ENCODE results near the gene CCR6.

CCR6 gene

DNA sequence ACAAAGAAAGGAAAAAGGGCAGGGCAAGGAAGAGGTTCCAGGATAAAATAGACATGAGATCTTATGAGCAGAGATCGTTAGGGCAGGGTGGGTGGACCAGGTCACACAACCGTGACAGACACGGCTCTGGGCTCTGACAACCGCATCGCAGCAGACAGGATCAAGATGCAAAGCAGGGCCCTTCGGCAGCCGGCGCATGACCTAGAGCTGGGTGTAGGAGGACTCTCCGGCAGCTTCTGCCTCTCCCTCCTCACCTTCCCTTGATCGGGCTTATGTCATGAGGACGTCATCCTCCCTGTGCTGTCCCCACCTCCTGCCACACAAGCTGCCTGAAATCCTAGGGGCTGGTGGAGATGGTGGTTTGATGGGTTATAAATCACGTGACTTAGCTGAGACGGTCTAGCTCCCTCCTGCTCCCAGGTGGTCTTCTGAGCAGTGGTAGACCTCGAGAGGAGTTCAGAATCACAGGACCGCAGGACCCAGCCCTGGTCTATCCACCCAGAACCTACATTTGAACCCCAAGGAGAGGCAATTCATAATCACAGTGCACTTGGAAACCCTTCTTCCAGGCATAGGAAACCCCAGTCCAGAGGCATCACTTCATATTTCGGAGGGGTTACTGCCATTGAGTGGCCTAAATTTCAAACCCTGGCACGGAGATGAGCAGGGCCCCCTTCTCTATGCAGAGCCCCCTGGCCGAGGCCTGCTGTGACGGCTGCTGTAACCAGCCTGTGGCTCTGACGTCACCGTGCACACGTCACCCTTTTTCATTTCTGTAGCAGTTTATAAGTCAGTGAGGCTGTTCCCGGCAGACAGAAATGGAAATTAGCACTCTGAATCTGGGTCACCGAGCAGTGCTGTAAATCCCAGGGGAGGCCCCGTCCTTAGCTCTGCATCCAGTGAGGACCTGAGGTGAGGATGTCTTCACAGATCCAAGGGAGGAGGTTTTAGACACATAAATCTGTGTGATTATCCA is 8.7 kb upstream of the CCR6 start:
- H3K4me3 Mint-ChIP-seq, result no peak overlapping the region
- H3K27ac Mint-ChIP-seq, result no peak overlapping the region
- peak; percentile 41 for DNase-seq
- H3K9me3 Mint-ChIP-seq, result peaks cover 13% of the 10 kb centered on the region
- peaks cover 14% of the 10 kb centered on the region for H3K36me3 Mint-ChIP-seq (ENCODE audit: low read depth)
- H3K27me3 Mint-ChIP-seq (ENCODE audit: low read depth, poor library complexity), result peaks cover 22% of the 10 kb centered on the region
- peaks cover 75% of the 10 kb centered on the region for H3K4me1 Mint-ChIP-seq
- TF ChIP-seq, protein P1, sequence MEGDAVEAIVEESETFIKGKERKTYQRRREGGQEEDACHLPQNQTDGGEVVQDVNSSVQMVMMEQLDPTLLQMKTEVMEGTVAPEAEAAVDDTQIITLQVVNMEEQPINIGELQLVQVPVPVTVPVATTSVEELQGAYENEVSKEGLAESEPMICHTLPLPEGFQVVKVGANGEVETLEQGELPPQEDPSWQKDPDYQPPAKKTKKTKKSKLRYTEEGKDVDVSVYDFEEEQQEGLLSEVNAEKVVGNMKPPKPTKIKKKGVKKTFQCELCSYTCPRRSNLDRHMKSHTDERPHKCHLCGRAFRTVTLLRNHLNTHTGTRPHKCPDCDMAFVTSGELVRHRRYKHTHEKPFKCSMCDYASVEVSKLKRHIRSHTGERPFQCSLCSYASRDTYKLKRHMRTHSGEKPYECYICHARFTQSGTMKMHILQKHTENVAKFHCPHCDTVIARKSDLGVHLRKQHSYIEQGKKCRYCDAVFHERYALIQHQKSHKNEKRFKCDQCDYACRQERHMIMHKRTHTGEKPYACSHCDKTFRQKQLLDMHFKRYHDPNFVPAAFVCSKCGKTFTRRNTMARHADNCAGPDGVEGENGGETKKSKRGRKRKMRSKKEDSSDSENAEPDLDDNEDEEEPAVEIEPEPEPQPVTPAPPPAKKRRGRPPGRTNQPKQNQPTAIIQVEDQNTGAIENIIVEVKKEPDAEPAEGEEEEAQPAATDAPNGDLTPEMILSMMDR (IDR thresholded peaks at IDR 0.05), result no peak

DNA sequence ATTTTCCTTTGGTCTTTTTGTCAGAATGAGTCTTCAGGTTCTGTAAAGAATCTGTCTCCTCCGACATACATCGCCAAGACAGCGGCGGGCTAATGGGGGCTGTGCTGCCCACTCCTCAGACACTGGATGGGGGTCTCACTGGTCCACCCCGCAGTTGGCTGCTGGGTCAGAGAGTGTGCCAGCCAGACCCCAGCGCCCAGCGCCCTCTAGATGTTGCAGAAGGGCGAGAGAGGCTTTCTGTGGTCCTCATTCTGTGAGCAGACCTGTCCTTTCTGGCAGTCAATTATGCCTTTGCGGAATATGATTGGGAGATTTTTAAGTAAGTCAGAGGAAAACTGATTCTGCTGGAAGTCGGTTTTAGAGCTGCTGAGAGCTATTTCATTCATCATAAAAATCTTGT is 7.8 kb upstream of the CCR6 start:
- peaks cover 67% of the 10 kb centered on the region for H3K4me1 Mint-ChIP-seq
- no peak for DNase-seq
- TF ChIP-seq, protein P1 (IDR thresholded peaks at IDR 0.05), result no peak
- H3K4me3 Mint-ChIP-seq, result no peak overlapping the region
- H3K27ac Mint-ChIP-seq, result no peak overlapping the region
- peaks cover 17% of the 10 kb centered on the region for H3K27me3 Mint-ChIP-seq (ENCODE audit: low read depth, poor library complexity)
- H3K36me3 Mint-ChIP-seq (ENCODE audit: low read depth), result peaks cover 14% of the 10 kb centered on the region
- peaks cover 13% of the 10 kb centered on the region for H3K9me3 Mint-ChIP-seq

DNA sequence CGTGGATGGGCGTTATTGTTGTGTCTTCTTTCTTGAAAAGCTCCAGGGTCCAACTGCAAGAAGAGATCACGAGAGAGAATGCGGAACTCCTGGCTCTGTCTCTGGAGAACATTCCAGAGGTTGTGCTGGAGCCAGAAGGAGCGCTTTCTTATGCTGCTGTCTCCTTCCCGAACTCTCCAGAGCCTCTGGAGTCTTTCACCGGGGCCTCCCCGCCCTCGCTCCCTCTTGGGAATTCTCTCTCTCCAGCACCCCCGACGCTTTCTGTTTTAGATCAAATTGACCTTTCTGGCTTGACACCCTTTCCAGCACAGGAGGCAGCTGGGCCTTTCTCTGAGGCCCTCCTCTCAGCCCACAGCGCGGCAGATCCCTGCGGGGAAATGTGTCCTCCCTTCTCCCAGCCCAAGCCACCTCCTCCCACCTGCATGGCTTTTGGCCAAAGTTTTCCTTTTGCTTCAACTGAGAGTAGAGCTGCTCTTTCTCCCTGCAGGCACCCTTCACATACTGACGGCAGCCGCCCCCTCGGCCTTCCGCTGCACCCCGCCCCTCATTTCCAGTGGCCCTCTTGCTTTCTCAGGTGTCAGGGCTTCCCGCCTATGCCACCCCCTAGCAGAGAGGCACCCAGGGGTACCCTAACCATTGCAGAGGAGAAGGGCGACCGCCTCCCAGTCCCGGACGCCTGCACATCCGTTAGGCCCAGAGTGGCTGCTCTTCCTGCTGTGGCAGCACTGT is 6.6 kb upstream of the CCR6 start:
- Mint-ChIP-seq H3K27me3 (ENCODE audit: low read depth, poor library complexity) (peaks cover 15% of the 10 kb centered on the region), H3K9me3 (peaks cover 13% of the 10 kb centered on the region), H3K36me3 (ENCODE audit: low read depth) (peaks cover 14% of the 10 kb centered on the region), H3K4me3 (no peak overlapping the region), H3K4me1 (peaks cover 66% of the 10 kb centered on the region), H3K27ac (no peak overlapping the region)
- no peak for DNase-seq
- TF ChIP-seq, protein P1 (IDR thresholded peaks at IDR 0.05), result no peak

DNA sequence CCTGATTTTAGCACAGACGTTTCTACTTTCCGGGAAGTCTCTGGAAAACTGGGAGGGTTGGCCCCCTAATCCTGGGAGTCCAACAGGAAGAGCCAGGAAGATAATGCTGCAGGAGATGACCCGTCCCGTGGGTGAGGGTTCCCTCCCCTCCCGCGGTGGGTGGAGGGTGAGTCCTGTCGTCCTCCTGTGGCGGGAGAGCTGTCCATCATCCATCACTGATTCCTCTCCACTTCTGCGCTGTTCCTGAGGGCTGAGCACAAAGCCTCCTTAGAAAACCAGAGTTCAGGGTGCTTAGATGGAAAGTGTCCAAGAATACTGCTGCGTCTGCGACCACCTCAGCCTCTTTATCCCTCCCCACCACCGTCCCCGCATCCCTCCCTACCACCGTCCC is 6.1 kb upstream of the CCR6 start:
- TF ChIP-seq, protein P1 (IDR thresholded peaks at IDR 0.05), result no peak
- DNase-seq, result no peak
- Mint-ChIP-seq H3K4me3 (no peak overlapping the region), H3K4me1 (peaks cover 71% of the 10 kb centered on the region), H3K27me3 (ENCODE audit: low read depth, poor library complexity) (peaks cover 21% of the 10 kb centered on the region), H3K9me3 (peaks cover 13% of the 10 kb centered on the region), H3K36me3 (ENCODE audit: low read depth) (peaks cover 14% of the 10 kb centered on the region), H3K27ac (no peak overlapping the region)

DNA sequence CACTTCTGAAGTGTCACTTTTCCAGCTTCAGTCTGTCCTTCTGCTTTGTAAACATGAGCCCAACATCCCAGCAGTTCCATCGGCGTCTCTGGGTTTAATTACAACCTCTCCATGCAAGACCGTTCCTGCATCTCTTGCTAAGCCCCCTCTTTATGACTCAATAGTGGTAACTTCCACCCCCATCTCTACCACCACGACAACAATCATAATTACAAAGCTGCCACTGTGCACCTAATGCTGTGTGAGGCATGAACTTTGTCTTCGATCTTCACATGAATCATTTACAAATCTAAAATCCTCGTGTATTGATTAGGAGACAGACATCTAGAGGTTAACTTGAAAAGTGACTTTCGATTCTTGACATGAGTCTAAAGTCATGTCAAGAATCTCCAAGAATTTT is 4.9 kb upstream of the CCR6 start:
- Mint-ChIP-seq H3K27me3 (ENCODE audit: low read depth, poor library complexity) (peaks cover 17% of the 10 kb centered on the region), H3K36me3 (ENCODE audit: low read depth) (peaks cover 14% of the 10 kb centered on the region), H3K4me1 (peaks cover 72% of the 10 kb centered on the region), H3K9me3 (peaks cover 13% of the 10 kb centered on the region), H3K27ac (no peak overlapping the region), H3K4me3 (no peak overlapping the region)
- no peak for DNase-seq
- TF ChIP-seq, protein P1 (IDR thresholded peaks at IDR 0.05), result no peak

All from nephron progenitor cell (in vitro differentiated cells).